Measurements from ENCODE around the gene HTR3E. TPM values are rescaled to one million over a fixed set of nuclear protein-coding genes. Genes with fewer than 3 reads are reported as not detected.

Gene HTR3E
- total RNA-seq, 1 experiment from 2014 or later: not detected

GRCh38 chr3:184155644-184156521 lies 59.0 kb downstream of the HTR3E start:
- Histone ChIP-seq H4K20me1 (ENCODE audit: control insufficient read depth, insufficient read depth, insufficient read length) (no peaks in the 10 kb centered on the region), H3K4me2 (ENCODE audit: insufficient read depth, insufficient read length, low read length) (peak overlapping the region; percentile 75), H2BK5ac (ENCODE audit: insufficient read length, low read length) (no peak overlapping the region), H3K56ac (ENCODE audit: insufficient read length, low read depth, low read length) (no peak overlapping the region), H3K4me1 (ENCODE audit: insufficient read depth, low read length) (no peaks in the 10 kb centered on the region; the same call in 1 of the 2 replicates), H3K18ac (ENCODE audit: insufficient read length, low read depth, low read length) (no peak overlapping the region), H3K9ac (ENCODE audit: extremely low read depth, insufficient read length, low read length) (peak overlapping the region; percentile 75), H4K8ac (replicated peaks; ENCODE audit: insufficient read length, low read depth, low read length) (no peak overlapping the region), H3T11ph (ENCODE audit: low read length) (no peak overlapping the region), H3K23me2 (ENCODE audit: insufficient read length, low read depth, low read length, poor library complexity, severe bottlenecking) (peaks cover 6% of the 10 kb centered on the region), H2AK5ac (ENCODE audit: insufficient read length, low read length) (no peak overlapping the region), H4K91ac (ENCODE audit: insufficient read length, low read depth, low read length) (no peak overlapping the region), H4K5ac (ENCODE audit: insufficient read length, low read depth, low read length) (no peak overlapping the region), H3K9me3 (ENCODE audit: control insufficient read depth, low read depth, low read length) (no peaks in the 10 kb centered on the region), H3K79me2 (ENCODE audit: insufficient read depth, low read length) (peaks cover 22% of the 10 kb centered on the region; the same call in 1 of the 2 replicates), H2BK120ac (ENCODE audit: low read depth, low read length, poor library complexity, severe bottlenecking) (no peak overlapping the region), H3K14ac (ENCODE audit: insufficient read depth, low read length) (peak overlapping the region; percentile 37; the same call in 1 of the 2 replicates), H3K79me1 (ENCODE audit: insufficient read depth, low read depth, low read length, poor library complexity, severe bottlenecking) (peaks cover 3% of the 10 kb centered on the region), H3K23ac (ENCODE audit: insufficient read length, low read depth, low read length) (no peak overlapping the region), H2BK15ac (ENCODE audit: low read depth, low read length) (no peak overlapping the region), H3K27ac (ENCODE audit: insufficient read length, low read depth, low read length) (no peak overlapping the region), H2BK12ac (ENCODE audit: insufficient read length, low read depth, low read length) (no peak overlapping the region), H2BK20ac (ENCODE audit: low read depth, low read length, poor library complexity, severe bottlenecking) (no peak overlapping the region), H3K4ac (ENCODE audit: low read depth, low read length) (no peak overlapping the region), H2AFZ (ENCODE audit: low read length) (no peak overlapping the region), H3K27me3 (ENCODE audit: insufficient read depth, low read length) (no peaks in the 10 kb centered on the region)
- DNase-seq: peak; percentile 46
- Mint-ChIP-seq H3K4me1 (peaks cover 11 to 21% of the 10 kb centered on the region in 2 experiments), H3K27me3 (ENCODE audit: low read depth) (no peaks in the 10 kb centered on the region), H3K27ac (peak overlapping the region; percentile 93 to 98 (median 96)), H3K9me3 (no peaks in the 10 kb centered on the region; a peak in 1 of 5 replicates), H3K36me3 (ENCODE audit: insufficient read depth in 1 of 3, low read depth in 3 of 3) (peaks cover 1 to 9% (median 4%) of the 10 kb centered on the region in 3 experiments; a peak in 5 of 7 replicates), H3K4me3 (peak overlapping the region; percentile 93 to 99)
- WGBS (ENCODE audit: extremely low coverage, insufficient read length, low lambda C conversion rate): no CpG with 5 or more reads among the region's 47 CpGs
- no peak for TF ChIP-seq CTCF (conservative IDR thresholded peaks at IDR 0.05)
